Islet precursor cell (in vitro differentiated cells): ENCODE results near the gene BACE1.

ENCODE experiments used
- DNase-seq: peaks from one replicate; pipeline ENCODE4 v3.0.0-alpha.2; 2018

Gene BACE1

DNA sequence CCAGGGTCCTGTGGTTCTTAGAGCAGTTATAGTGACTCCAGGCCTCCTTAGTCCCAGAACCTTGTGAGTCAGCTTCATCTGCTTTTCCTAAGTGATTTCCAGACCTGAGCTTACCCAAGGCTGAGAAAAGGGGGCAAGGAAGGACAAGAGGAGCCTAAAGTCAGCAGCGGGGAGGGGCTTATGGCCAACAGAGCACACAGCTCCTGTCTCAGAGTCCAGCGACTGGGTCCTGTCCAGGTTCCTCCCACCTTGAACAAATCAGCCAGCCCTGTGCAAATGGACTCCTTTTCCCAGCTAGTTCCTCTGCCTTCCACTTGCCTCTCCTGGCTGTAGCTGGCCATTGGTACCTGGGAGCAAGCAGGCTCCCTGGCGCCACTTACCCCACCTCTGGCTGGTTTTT lies 10.9 kb downstream of the BACE1 start:
- peak; percentile 74 for DNase-seq

GRCh38 chr11:117303646-117304315 lies 12.3 kb downstream of the BACE1 start:
- DNase-seq = no peak

DNA sequence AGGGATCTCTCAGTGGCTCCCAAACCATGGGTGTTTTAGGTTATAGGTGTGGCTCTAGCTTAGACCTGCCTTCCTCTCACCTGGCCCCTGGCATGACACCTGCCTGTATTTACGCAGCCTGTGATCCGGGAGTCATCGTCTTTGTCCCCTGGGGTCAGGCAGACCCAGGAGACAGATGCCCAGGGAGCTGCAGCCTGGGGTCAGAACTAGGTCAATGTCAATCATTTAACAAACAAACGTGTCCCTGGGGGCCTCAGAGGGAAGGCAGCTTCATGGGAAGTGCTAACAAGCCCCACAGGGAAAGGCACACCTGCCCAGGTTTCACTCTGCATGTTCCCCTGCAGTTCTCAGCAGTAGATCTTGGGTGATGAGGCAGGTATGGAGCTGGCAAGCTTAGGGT lies 13.0 kb downstream of the BACE1 start:
- DNase-seq = no peak

DNA sequence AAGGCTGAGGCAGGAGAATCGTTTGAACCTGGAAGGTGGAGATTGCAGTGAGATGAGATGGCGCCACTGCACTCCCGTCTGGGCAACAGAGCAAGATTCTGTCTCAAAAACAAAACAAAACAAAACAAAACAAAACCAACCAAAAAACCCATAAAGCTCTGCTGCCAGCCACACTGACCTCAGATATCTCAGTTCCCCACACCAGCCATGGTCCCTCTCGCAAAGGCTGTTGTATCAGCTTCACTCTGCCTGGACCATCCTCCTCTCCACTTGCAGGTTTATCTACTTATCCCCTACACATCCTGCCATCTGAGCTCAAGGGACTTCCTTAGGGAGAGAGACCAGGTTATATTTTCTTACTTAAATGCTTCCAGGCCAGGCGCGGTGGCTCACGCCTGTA lies 13.8 kb downstream of the BACE1 start:
- DNase-seq = no peak

DNA sequence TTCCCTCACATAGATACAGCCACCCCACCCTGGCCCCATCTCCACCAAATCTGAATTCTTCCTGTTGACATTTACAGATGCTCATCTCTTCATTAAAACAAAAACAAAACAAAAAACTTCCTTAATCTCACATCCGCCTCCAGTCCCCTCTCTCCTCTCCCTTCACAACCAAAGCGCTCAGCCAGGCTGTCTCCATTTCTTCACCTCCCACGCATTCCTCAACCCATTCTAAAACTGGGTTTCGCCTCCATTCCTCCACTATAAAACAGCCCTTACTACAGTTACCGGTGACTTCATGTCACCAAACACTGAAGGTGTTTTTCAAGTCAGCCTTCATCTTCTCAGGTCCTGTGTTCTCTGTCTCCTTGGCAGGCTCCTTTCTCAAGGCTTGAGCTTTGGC lies 15.3 kb downstream of the BACE1 start:
- no peak for DNase-seq

GRCh38 chr11:117300283-117300663 lies 15.8 kb downstream of the BACE1 start:
- DNase-seq = peak; percentile 87

DNA sequence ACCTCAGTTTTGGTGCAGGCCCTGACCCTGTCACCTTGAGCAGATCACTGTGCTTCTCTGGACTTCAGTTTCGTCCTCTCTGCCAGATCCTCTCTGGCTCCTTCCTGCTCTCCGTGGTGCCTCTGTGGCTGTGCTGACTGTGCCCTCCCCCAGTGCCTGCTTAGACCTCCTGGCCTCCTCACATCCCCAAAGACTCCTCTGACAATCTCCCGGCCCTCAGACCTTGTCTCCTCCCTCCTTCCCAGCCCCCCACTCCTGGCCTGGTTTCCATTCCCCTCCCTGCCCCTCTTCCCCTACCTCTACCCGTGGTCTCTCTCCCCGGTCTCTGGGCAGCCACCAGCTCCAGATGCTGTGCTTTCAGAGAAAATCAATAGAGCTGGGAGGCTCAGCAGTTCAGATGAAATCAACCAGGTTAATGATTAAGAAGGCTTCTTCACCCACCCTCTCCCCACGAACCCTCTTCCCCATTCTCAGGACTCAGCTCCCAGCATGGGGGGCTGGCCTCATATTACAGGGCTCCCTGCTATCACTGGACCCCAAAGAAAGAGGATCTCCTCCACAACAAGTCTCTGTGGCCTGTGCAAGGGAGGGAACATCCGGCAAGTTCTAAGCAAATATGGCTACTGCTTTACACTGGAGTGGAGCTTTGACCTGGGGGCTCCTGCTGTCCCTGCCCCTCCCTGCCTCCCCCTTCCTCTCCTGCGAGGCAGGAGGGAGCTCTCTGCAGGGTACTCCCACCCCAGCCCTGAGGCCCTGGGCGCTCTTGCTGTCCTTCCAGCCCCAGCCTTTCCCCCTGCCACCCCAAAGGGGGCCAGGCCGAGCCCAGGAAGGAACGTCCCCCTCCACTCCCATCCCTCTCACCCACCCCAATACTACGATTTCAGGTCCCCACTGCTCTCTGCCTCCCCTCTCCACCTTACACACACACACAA lies 16.4 kb downstream of the BACE1 start:
- DNase-seq = no peak

- no peak for DNase-seq
Measured at GRCh38 chr11:117298195-117298594, 17.9 kb downstream of the BACE1 start.

- no peak for DNase-seq
Measured at GRCh38 chr11:117296881-117297280, 19.2 kb downstream of the BACE1 start.

- no peak for DNase-seq
Measured at GRCh38 chr11:117295438-117296137, 20.5 kb downstream of the BACE1 start.

GRCh38 chr11:117292616-117293015 lies 23.4 kb downstream of the BACE1 start:
- peak; percentile 80 for DNase-seq

GRCh38 chr11:117290809-117291396 lies 25.2 kb downstream of the BACE1 start, which contains the start of gene BACE1-AS:
BACE1-AS (plus strand) TSS chr11:117291346.
- DNase-seq = no peak

GRCh38 chr11:117289795-117290194 lies 26.3 kb downstream of the BACE1 start:
- DNase-seq = no peak

GRCh38 chr11:117287668-117288067 lies 28.4 kb downstream of the BACE1 start:
- DNase-seq = no peak

GRCh38 chr11:117286588-117286987 lies 29.5 kb downstream of the BACE1 start:
- no peak for DNase-seq

GRCh38 chr11:117284053-117284452 lies 32.0 kb downstream of the BACE1 start:
- no peak for DNase-seq

- DNase-seq = no peak
Measured at GRCh38 chr11:117282956-117283355, 33.1 kb downstream of the BACE1 start.

DNA sequence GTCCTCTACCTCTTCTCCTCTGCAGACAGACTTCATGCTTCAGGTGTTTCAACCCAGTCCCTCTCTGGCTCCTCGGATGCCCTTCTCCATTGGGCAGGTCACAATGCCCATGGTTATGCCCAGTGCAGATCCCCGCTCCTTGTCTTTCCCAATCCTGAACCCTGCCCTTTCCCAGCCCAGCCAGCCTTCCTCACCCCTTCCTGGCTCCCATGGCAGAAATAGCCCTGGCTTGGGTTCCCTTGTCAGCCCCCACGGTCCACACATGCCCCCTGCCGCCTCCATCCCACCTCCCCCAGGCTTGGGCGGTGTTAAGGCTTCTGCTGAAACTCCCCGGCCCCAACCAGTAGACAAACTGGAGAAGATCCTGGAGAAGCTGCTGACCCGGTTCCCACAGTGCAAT lies 34.2 kb downstream of the BACE1 start:
- DNase-seq = no peak

DNA sequence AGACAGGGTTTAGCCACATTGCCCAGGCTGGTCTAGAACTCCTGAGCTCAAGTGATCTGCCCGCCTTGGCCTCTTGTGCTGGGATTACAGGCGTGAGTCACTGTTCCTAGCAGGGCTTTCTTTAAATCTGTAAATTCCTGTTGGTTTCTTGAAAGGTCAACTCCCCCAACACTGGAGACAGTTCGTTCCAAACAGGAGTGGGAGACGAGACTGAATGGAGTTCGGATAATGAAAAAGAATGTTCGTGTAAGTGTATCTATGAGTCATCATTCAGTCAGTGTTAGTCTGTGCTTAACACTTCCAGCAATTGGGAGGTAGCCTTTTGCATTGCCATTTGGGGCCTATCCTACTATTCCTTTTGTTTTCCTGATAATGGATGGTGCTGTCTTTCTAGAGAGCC lies 34.9 kb downstream of the BACE1 start:
- DNase-seq = peak; percentile 90

DNA sequence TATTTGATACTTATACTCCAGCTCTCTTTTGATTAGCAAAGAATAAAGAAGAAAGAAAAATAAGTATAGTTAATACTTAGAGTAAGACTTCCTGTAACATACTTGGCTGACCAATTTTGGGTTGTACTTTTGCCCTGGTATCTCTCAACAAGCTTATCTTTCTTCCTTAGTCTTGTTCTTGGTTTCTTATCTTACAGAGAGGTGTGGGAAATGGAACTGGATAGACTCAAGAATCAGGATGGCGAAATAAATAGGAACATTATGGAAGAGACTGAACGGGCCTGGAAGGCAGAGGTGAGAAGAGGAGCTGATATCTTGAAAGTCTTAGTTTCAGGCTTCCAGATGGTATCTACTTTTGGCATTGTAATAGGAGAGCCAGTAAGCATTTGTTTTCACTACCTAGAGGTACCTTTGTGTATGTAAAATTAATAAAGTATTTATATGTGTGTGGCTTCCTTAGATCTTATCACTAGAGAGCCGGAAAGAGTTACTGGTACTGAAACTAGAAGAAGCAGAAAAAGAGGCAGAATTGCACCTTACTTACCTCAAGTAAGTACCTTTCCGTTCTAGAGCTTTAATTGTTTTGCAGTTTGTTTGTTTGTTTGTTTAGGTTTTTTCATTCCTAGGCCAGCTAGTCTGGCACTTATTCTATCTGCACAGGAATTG lies 36.2 kb downstream of the BACE1 start:
- no peak for DNase-seq

DNA sequence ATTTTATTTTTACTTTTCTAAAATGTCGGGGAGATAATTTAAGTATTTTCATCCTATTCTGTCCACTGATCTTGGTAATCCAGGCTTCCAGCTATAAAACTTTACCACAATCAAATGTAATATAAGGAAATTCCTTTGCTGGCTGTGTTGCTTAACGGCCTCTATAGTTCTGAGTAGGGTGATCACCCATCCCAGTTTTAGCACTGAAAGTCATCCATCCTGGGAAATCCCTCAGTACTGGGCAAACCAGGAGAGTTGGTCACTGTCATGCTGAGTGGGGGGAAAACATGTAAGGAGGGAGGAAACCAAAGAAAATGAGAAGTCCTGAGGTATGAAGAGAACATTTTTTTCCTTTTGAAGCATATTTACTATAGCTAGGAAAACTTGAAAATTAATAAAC lies 37.7 kb downstream of the BACE1 start:
- DNase-seq = no peak

- peak; percentile 66 for DNase-seq
Measured at GRCh38 chr11:117273550-117274289, 42.3 kb downstream of the BACE1 start.
